Kidney (tissue), 22 donors: ENCODE measurements around the gene SLC25A41. TPM values are rescaled to one million over a fixed set of nuclear protein-coding genes. Genes with fewer than 3 reads are reported as not detected.

Source experiments
- DNase-seq, 5 donors: peaks; one replicate each; pipeline ENCODE4 v3.0.0-alpha.2; 2013 to 2020
- FAIRE-seq: peaks from 2 replicates; lab custom pipeline; 2012; peaks lifted over from hg19 to GRCh38; lab: Jason Lieb, UNC
- H3K27ac ChIP-seq, 2 donors: one replicate each; pipeline ENCODE4 v1.7.0; 2013; ENCODE audit warnings: low read depth in 2 of 2, low read length in 2 of 2, inconsistent platforms in 1 of 2
- H3K27me3 ChIP-seq: one replicate; pipeline ENCODE4 v1.7.1; 2013; ENCODE audit warnings: low read length, inconsistent platforms; ENCODE audit not compliant: control insufficient read depth, insufficient read depth
- H3K36me3 ChIP-seq, 3 donors: one replicate each; pipeline versions ENCODE4 v1.7.0 to v1.7.1; 2013; ENCODE audit warnings: low read length in 3 of 3, control low read depth in 1 of 3, inconsistent platforms in 1 of 3; ENCODE audit not compliant: insufficient read depth in 3 of 3, control insufficient read depth in 2 of 3
- H3K4me1 ChIP-seq, 3 donors: one replicate each; pipeline versions ENCODE4 v1.7.0 to v1.7.1; 2013; ENCODE audit warnings: low read length in 3 of 3, inconsistent platforms in 1 of 3, low read depth in 1 of 3; ENCODE audit not compliant: control insufficient read depth in 2 of 3, insufficient read depth in 2 of 3
- H3K4me3 ChIP-seq, 3 donors: one replicate each; pipeline versions ENCODE4 v1.7.0 to v1.8.1; 2013; ENCODE audit warnings: low read length in 3 of 3, control low read depth in 1 of 3, inconsistent platforms in 1 of 3
- H3K9ac ChIP-seq, 3 donors: one replicate each; pipeline versions ENCODE4 v1.7.0 to v1.7.1; 2013; ENCODE audit warnings: low read length in 3 of 3, control low read depth in 1 of 3, inconsistent platforms in 1 of 3
- H3K9me3 ChIP-seq, 3 donors: one replicate each; pipeline versions ENCODE4 v1.7.0 to v1.7.1; 2013; ENCODE audit warnings: low read length in 3 of 3, control low read depth in 1 of 3, inconsistent platforms in 1 of 3; ENCODE audit not compliant: control insufficient read depth in 2 of 3, insufficient read depth in 1 of 3
- CTCF ChIP-seq: IDR thresholded peaks from 3 replicates; pipeline ENCODE4 v1.5.1; 2012; ENCODE audit warnings: mild to moderate bottlenecking, moderate library complexity, borderline replicate concordance; ENCODE audit not compliant: insufficient read depth; ENCODE audit errors: extremely low read depth
- intact Hi-C: fragments of 100-400 bp; cut with DNase I; formaldehyde crosslinking; loops from one replicate; pipeline ENCODE4 v1.11.1; 2022
- long read RNA-seq, 10 donors: library from polyadenylated mRNA in 1 of 10; unstranded in 1 of 10; transcript quantifications; one replicate each; pipeline ENCODE4 v2.0.0 and lab custom pipeline, GENCODE V29; 2021 to 2026
- polyA plus RNA-seq: library from polyadenylated mRNA; stranded (reverse); fragments of 350-450 nt; fragmentation: Illumina TruSeq; extraction: RNeasy Lipid Tissue Mini Kit (QIAGEN cat#74804); gene quantifications from one replicate; pipeline ENCODE4 v1.2.3, GENCODE V29; 2014; ENCODE audit warnings: low read depth, low replicate concordance; ENCODE audit not compliant: insufficient read depth
- total RNA-seq: library from RNA; stranded (reverse); fragmentation: NEBNext Ultra II Directional; extraction: Animal tissue kit (Norgen Biotek cat#: 25700); gene quantifications from one replicate; pipeline ENCODE4 v1.2.1, GENCODE V29; 2021
- donor health status: control.
- donor health status: control.
- donor health status: control.
- donor health status: control.
- donor health status: control.
- donor health status: DM: yes; HTN: yes; CAD: no.
- donor health status: Normal renal cell carcinoma (clear cell type).

SLC25A41 gene
- total RNA-seq: 0.28 TPM
- 0.69 TPM for polyA plus RNA-seq
- long read RNA-seq, donor 1: 0 reads
- long read RNA-seq, donor 2: 0 reads
- long read RNA-seq, donor 3: 0 reads
- long read RNA-seq, donor 4: 0 reads
- long read RNA-seq, donor 5: 0 reads
- long read RNA-seq, donor 6: 0 reads
- long read RNA-seq, donor 7, partial matches to known transcripts: 0 of 1 reads
- long read RNA-seq, donor 7, other reads (novel, unspliced or antisense): 1 of 1 reads
- long read RNA-seq, donor 8: 0 reads
- long read RNA-seq, donor 9: 0 reads
- long read RNA-seq, donor 10: 0 reads

DNA sequence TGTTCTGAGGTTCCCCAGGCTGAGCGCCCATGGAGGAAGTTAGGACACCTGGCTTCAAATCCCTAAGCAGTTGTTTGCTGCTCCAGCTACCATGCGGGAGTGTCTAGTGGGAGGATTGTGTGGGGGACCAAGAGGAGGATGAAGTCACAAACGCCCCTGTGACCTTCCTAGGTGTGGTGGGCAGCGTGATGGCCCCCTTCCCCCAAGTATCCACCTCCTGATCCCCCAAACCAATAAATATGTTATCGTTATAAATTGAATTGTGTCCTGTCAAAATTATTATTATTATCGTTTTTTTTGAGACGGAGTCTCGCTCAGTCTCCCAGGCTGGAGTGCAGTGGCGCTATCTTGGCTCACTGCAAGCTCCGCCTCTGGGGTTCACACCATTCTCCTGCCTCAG is at the start of gene SLC25A41:
Gene SLC25A41 (minus strand): TSS at position 101 of the 400 bp plus-strand sequence. CDS start 70 bp downstream, at position 31.
- TF ChIP-seq CTCF: no peak
- Histone ChIP-seq H3K27me3 (no peaks in the 10 kb centered on the region), H3K4me3 (no peak within 1 kb of the TSS), H3K27ac (no peak within 1 kb of the TSS), H3K36me3 (no peaks in the 10 kb centered on the region), H3K4me1 (no peaks in the 10 kb centered on the region), H3K9me3 (no peaks in the 10 kb centered on the region), H3K9ac (no peak within 1 kb of the TSS)
- intact Hi-C loops: no loop called here
- DNase-seq: no peak
- no peak for FAIRE-seq

DNA sequence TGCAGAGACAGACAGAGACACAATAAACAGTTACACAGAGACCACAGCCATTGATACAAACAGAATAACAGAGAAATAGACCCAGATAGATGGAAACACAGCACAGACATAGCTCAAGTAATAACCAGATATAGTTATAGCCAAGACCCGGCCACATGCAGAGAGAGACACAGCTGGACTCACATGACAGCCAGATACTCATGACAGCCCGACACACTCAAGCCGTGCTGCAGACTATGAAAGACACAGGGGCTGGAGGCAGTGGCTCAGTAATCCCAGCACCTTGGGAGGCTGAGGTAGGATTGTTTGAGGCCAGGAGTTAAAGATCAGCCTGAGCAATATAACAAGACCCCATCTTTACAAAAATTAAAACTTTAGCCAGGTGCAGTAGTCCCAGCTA is 49.7 kb upstream of the SLC25A41 start:
- no peak for DNase-seq
- Histone ChIP-seq H3K4me1 (no peaks in the 10 kb centered on the region), H3K4me3 (no peak overlapping the region), H3K27me3 (no peaks in the 10 kb centered on the region), H3K27ac (no peak overlapping the region), H3K9ac (no peak overlapping the region), H3K36me3 (no peaks in the 10 kb centered on the region), H3K9me3 (no peaks in the 10 kb centered on the region)
- TF ChIP-seq CTCF: no peak
- intact Hi-C loops: no loop called here
- no peak for FAIRE-seq

DNA sequence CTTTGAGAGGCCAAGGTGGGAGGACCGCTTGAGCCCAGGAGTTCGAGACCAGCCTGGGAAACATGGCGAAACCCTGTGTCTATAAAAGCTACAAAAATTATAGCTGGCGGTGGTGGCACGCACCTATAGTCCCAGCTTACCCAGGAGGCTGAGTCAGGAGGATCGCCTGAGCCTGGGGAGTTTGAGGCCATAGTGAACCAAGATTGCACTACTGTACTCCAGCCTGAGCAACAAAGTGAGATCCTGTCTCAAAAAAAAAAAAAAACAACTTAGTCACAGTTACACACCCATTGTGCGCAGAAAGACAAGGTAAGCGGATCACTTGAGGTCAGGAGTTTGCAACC is 48.8 kb upstream of the SLC25A41 start:
- H3K36me3 ChIP-seq: no peaks in the 10 kb centered on the region
- no peak overlapping the region for H3K27ac ChIP-seq
- DNase-seq (no peak), FAIRE-seq (no peak)
- intact Hi-C loops: no loop called here
- H3K4me1 ChIP-seq: no peaks in the 10 kb centered on the region
- H3K9ac ChIP-seq: no peak overlapping the region
- no peaks in the 10 kb centered on the region for H3K27me3 ChIP-seq
- no peak overlapping the region for H3K4me3 ChIP-seq
- no peaks in the 10 kb centered on the region for H3K9me3 ChIP-seq
- TF ChIP-seq CTCF: no peak
